COR-L47 (cell line): ENCODE results near the gene VOPP1.
"Not testable (repeated sequence)": the region's sequence is repeated elsewhere in the genome, so short reads cannot be mapped to it uniquely, and the experiment has no call there.

ENCODE experiments used
- DNase-seq: peaks from one replicate; lab custom pipeline; 2025; lab: John Stamatoyannopoulos, UW

The VOPP1 gene

GRCh38 chr7:55510206-55510605 is 62.1 kb downstream of the VOPP1 start:
- DNase-seq, result not testable (repeated sequence)

- DNase-seq, result no peak
Measured at GRCh38 chr7:55509322-55509721, 63.0 kb downstream of the VOPP1 start.

GRCh38 chr7:55508221-55509011 is 63.9 kb downstream of the VOPP1 start:
- no peak for DNase-seq

- DNase-seq, result no peak
Measured at GRCh38 chr7:55507743-55508142, 64.6 kb downstream of the VOPP1 start.

- no peak for DNase-seq
Measured at GRCh38 chr7:55504967-55505658, 67.2 kb downstream of the VOPP1 start.

- DNase-seq, result no peak
Measured at GRCh38 chr7:55504093-55504859, 68.0 kb downstream of the VOPP1 start.

- DNase-seq, result peak; percentile 80
Measured at GRCh38 chr7:55502858-55503440, 69.4 kb downstream of the VOPP1 start.

- peak; percentile 81 for DNase-seq
Measured at GRCh38 chr7:55502124-55502857, 70.0 kb downstream of the VOPP1 start.

- no peak for DNase-seq
Measured at GRCh38 chr7:55501611-55502010, 70.7 kb downstream of the VOPP1 start.

GRCh38 chr7:55500117-55500756 is 72.1 kb downstream of the VOPP1 start:
- no peak for DNase-seq

- no peak for DNase-seq
Measured at GRCh38 chr7:55499591-55499990, 72.7 kb downstream of the VOPP1 start.

GRCh38 chr7:55498770-55499169 is 73.5 kb downstream of the VOPP1 start:
- no peak for DNase-seq

GRCh38 chr7:55498142-55498541 is 74.2 kb downstream of the VOPP1 start:
- DNase-seq, result no peak

- no peak for DNase-seq
Measured at GRCh38 chr7:55497521-55497920, 74.8 kb downstream of the VOPP1 start.

- DNase-seq, result no peak
Measured at GRCh38 chr7:55496906-55497305, 75.4 kb downstream of the VOPP1 start.

GRCh38 chr7:55494951-55495350 is 77.4 kb downstream of the VOPP1 start:
- no peak for DNase-seq

GRCh38 chr7:55493408-55493807 is 78.9 kb downstream of the VOPP1 start:
- DNase-seq, result no peak

GRCh38 chr7:55491346-55491745 is 81.0 kb downstream of the VOPP1 start:
- DNase-seq, result no peak

GRCh38 chr7:55490099-55490498 is 82.2 kb downstream of the VOPP1 start:
- no peak for DNase-seq

GRCh38 chr7:55489552-55489951 is 82.8 kb downstream of the VOPP1 start:
- DNase-seq, result peak; percentile 47

GRCh38 chr7:55488804-55489340 is 83.4 kb downstream of the VOPP1 start:
- DNase-seq, result no peak
